AG10803 (cell line): ENCODE measurements around the gene PPP6R1.

Experiments
- DNase-seq: peaks from one replicate; pipeline ENCODE4 v3.0.0; 2010; ENCODE audit warnings: low read depth
- H3K4me3 ChIP-seq: 2 replicates; pipeline ENCODE4 v1.5.1; 2011; ENCODE audit warnings: mild to moderate bottlenecking, low read length, control low read depth
- CTCF ChIP-seq: conservative IDR thresholded peaks from 2 replicates; pipeline ENCODE4 v1.5.1; 2011; ENCODE audit warnings: mild to moderate bottlenecking, low read length, control low read depth, inconsistent platforms

The PPP6R1 gene

GRCh38 chr19:55258828-55259539, at the start of gene PPP6R1:
TSS of gene PPP6R1 (minus strand) at chr19:55259017. CDS start at chr19:55247103, 11,914 bp downstream.
- TF ChIP-seq CTCF: no peak
- DNase-seq: peak; percentile 100
- peak within 1 kb of the TSS; percentile 88 for H3K4me3 ChIP-seq

GRCh38 chr19:55308281-55308680, 49.5 kb upstream of the PPP6R1 start:
- TF ChIP-seq CTCF: no peak
- DNase-seq: no peak
- H3K4me3 ChIP-seq: no peak overlapping the region

- no peak for DNase-seq
- H3K4me3 ChIP-seq: no peak overlapping the region
- TF ChIP-seq CTCF: no peak
Measured at GRCh38 chr19:55306712-55307111, 47.9 kb upstream of the PPP6R1 start.

GRCh38 chr19:55305983-55306562, 47.3 kb upstream of the PPP6R1 start:
- no peak overlapping the region for H3K4me3 ChIP-seq

GRCh38 chr19:55305491-55305890, 46.7 kb upstream of the PPP6R1 start:
- H3K4me3 ChIP-seq: no peak overlapping the region
- DNase-seq: peak; percentile 22
- TF ChIP-seq CTCF: no peak

More at GRCh38 chr19:55305983-55306562, 47.3 kb upstream of the PPP6R1 start:
- no peak for TF ChIP-seq CTCF
- no peak for DNase-seq

- no peak overlapping the region for H3K4me3 ChIP-seq
Measured at GRCh38 chr19:55304980-55305379, 46.2 kb upstream of the PPP6R1 start.

More at GRCh38 chr19:55304980-55305379, 46.2 kb upstream of the PPP6R1 start:
- TF ChIP-seq CTCF: no peak
- DNase-seq: no peak
